ENCODE measurements around the gene SYNDIG1. TPM values are rescaled to one million over a fixed set of nuclear protein-coding genes. Genes with fewer than 3 reads are reported as not detected.

The SYNDIG1 gene
- total RNA-seq, 1 donor from 2014 or later, result not detected

DNA sequence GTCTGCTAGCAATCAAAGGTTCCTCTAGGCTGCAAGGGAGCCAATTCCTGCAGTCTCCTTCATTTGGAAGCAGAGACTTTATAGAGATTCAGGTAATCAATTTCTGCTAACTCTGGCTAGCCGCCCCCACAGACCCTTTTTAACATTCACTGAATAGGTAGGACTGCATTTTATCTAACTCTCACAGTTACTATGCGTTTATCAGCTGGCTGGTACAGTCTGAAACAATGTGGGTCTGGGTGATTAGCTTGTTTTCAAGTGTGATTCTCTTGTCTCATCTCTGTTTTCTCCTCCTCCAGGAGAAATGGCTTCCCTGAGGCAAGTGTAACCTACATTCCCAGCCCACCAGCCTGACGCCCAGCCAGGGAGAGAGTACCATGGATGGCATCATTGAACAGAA is 73.3 kb downstream of the SYNDIG1 start:
- no peak for TF ChIP-seq CTCF (IDR thresholded peaks at IDR 0.05; ENCODE audit: insufficient read depth, low read length, severe bottlenecking)
- H3K4me3 ChIP-seq (ENCODE audit: low read depth, low read length), result no peak overlapping the region
- DNase-seq (ENCODE audit: low read depth) (no peak), FAIRE-seq (no peak)
- no peaks in the 10 kb centered on the region for H3K27me3 ChIP-seq (ENCODE audit: control insufficient read depth, insufficient read depth, low read length)
- no peaks in the 10 kb centered on the region for H3K36me3 ChIP-seq (ENCODE audit: control insufficient read depth, insufficient read depth, low read length)

DNA sequence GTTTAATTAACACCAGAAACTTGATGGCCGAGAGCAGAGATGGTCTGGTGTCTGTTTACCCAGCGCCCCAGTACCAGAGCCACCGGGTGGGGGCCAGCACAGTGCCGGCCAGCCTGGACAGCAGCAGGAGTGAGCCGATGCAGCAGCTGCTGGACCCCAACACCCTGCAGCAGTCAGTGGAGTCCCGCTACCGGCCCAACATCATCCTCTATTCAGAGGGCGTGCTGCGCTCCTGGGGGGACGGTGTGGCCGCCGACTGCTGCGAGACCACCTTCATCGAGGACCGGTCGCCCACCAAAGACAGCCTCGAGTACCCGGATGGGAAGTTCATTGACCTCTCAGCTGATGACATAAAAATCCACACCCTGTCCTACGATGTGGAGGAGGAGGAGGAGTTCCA is 73.7 kb downstream of the SYNDIG1 start:
- no peaks in the 10 kb centered on the region for H3K27me3 ChIP-seq (ENCODE audit: control insufficient read depth, insufficient read depth, low read length)
- TF ChIP-seq CTCF (IDR thresholded peaks at IDR 0.05; ENCODE audit: insufficient read depth, low read length, severe bottlenecking), result no peak
- H3K4me3 ChIP-seq (ENCODE audit: low read depth, low read length), result no peak overlapping the region
- H3K36me3 ChIP-seq (ENCODE audit: control insufficient read depth, insufficient read depth, low read length), result no peaks in the 10 kb centered on the region
- no peak for FAIRE-seq
- DNase-seq (ENCODE audit: low read depth), result no peak

DNA sequence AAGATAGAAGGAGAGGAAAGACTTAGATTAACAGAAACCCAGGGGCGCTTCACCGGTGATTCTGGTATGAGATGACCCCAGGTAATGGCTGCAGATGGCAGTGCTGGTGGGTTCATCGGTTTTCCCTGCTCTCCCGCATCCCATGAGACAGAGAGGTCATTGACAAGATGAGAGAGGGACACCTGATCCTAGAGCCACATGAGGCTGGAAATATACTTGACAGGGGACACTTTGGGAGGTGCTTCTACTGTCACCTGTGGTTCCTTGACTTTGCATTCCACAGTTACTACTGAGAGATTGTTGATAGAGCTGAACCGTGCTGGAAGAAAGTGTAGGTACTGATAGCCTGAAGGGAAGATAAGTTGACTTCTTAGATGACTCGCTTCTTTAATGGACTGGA is 74.3 kb downstream of the SYNDIG1 start:
- DNase-seq (ENCODE audit: low read depth) (no peak), FAIRE-seq (no peak)
- TF ChIP-seq CTCF (IDR thresholded peaks at IDR 0.05; ENCODE audit: insufficient read depth, low read length, severe bottlenecking), result no peak
- no peaks in the 10 kb centered on the region for H3K36me3 ChIP-seq (ENCODE audit: control insufficient read depth, insufficient read depth, low read length)
- no peaks in the 10 kb centered on the region for H3K27me3 ChIP-seq (ENCODE audit: control insufficient read depth, insufficient read depth, low read length)
- no peak overlapping the region for H3K4me3 ChIP-seq (ENCODE audit: low read depth, low read length)

GRCh38 chr20:24544371-24544770 is 74.9 kb downstream of the SYNDIG1 start:
- FAIRE-seq, result no peak
- TF ChIP-seq CTCF (IDR thresholded peaks at IDR 0.05; ENCODE audit: insufficient read depth, low read length, severe bottlenecking), result no peak
- no peak for DNase-seq (ENCODE audit: low read depth)
- no peaks in the 10 kb centered on the region for H3K36me3 ChIP-seq (ENCODE audit: control insufficient read depth, insufficient read depth, low read length)
- no peaks in the 10 kb centered on the region for H3K27me3 ChIP-seq (ENCODE audit: control insufficient read depth, insufficient read depth, low read length)
- no peak overlapping the region for H3K4me3 ChIP-seq (ENCODE audit: low read depth, low read length)

DNA sequence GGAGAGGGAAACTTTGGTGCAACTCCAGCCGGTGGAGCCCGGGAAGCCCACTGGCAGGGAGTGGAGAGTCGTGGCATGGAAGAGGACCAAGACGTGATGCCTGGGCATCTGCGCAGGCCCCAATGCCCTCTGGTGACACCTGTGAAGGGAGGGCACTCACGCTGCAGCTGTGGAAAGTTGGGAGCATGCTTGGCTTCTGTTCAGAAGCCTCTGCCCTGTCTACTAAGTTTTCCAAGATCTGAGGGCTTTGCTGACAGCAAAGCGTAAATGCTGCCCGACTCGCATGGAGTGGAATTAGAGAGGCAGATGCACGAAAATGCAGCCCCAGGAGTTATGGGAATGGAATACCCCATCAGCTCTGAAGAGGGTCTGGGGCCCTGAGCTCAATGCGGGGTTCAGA is 75.7 kb downstream of the SYNDIG1 start:
- no peaks in the 10 kb centered on the region for H3K36me3 ChIP-seq (ENCODE audit: control insufficient read depth, insufficient read depth, low read length)
- H3K27me3 ChIP-seq (ENCODE audit: control insufficient read depth, insufficient read depth, low read length), result no peaks in the 10 kb centered on the region
- no peak overlapping the region for H3K4me3 ChIP-seq (ENCODE audit: low read depth, low read length)
- DNase-seq (ENCODE audit: low read depth) (no peak), FAIRE-seq (no peak)
- TF ChIP-seq CTCF (IDR thresholded peaks at IDR 0.05; ENCODE audit: insufficient read depth, low read length, severe bottlenecking), result no peak

DNA sequence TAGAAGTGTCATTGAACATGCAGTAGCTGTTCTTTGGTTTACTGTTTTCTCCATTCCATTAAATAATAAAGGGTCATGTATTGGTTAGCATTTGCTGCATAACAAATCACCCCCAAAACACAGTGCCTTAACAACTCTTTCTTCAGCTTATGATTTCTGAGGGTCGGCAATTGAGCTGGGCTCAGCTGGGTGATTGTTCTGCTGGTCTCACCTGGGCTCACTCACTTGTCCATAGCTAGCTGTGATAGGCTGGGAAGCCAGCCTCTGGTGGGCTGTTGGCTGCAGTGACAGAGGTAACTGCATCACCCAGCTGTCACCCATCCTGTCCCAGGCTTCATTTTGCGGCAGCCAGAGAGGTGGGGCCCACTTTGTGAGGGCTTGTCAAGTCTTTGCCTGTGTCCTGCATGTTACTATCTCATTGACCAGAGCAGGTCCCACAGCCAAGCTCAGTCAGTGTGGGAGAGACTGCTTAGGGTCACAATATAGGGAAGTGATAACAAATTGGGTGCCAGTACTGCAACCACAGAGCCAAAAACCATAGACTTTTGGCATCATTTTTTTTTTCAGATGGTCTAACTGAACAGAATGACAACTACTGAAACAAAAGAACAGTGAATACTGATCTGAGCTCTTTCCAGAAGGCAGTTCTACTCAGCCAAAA is 76.9 kb downstream of the SYNDIG1 start:
- Histone ChIP-seq H3K27me3 (ENCODE audit: control insufficient read depth, insufficient read depth, low read length) (no peaks in the 10 kb centered on the region), H3K36me3 (ENCODE audit: control insufficient read depth, insufficient read depth, low read length) (no peaks in the 10 kb centered on the region), H3K4me3 (ENCODE audit: low read depth, low read length) (no peak overlapping the region)
- FAIRE-seq (no peak), DNase-seq (ENCODE audit: low read depth) (no peak)
- no peak for TF ChIP-seq CTCF (IDR thresholded peaks at IDR 0.05; ENCODE audit: insufficient read depth, low read length, severe bottlenecking)
